Testis (tissue), 2 donors: Measurements from ENCODE around the gene TTC5.

Experiments
- POLR2A ChIP-seq: fragments of 450-650 bp; IDR thresholded peaks from one replicate; pipeline ENCODE4 v1.6.1; 2017; ENCODE audit warnings: antibody characterized with exemption, mild to moderate bottlenecking, moderate library complexity
- TF ChIP-seq, protein P1 (sequence below), 3 experiments: fragments of 450-650 bp in 2 of 3; fragments of 200-600 bp in 1 of 3; sonication (generic) in 1 of 3; IDR thresholded peaks; one replicate each; pipeline ENCODE4 v1.5.1; 2016 to 2019; ENCODE audit warnings: antibody characterized with exemption in 3 of 3, mild to moderate bottlenecking in 2 of 3, moderate library complexity in 1 of 3

DNA sequence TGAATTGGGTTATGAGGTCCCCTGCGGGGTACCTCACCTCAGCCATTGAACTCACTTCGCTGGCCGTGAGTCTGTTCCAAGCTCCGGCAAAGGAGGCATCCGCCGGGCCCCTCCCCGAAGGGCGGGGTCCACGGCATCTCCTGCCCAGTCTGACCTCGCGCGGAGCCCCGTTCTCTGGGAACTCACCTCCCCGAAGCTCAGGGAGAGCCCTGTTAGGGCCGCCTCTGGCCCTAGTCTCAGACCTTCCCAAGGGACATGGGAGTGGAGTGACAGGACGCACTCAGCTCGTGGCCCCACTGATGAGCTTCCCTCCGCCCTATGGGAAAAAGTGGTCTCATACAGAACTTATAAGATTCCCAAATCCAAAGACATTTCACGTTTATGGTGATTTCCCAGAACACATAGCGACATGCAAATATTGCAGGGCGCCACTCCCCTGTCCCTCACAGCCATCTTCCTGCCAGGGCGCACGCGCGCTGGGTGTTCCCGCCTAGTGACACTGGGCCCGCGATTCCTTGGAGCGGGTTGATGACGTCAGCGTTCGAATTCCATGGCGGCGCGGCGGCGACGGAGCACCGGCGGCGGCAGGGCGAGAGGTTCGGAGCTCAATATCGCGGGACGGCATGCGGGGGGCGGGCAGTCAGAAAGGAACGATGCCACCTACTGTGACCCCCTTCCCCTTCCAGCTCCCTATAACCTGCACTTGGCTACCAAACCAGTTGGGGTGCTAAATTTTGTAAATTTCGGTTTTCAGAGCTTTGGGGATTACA lies 37.5 kb upstream of the TTC5 start, which contains the start of gene PARP2:
- TF ChIP-seq, protein P1, sequence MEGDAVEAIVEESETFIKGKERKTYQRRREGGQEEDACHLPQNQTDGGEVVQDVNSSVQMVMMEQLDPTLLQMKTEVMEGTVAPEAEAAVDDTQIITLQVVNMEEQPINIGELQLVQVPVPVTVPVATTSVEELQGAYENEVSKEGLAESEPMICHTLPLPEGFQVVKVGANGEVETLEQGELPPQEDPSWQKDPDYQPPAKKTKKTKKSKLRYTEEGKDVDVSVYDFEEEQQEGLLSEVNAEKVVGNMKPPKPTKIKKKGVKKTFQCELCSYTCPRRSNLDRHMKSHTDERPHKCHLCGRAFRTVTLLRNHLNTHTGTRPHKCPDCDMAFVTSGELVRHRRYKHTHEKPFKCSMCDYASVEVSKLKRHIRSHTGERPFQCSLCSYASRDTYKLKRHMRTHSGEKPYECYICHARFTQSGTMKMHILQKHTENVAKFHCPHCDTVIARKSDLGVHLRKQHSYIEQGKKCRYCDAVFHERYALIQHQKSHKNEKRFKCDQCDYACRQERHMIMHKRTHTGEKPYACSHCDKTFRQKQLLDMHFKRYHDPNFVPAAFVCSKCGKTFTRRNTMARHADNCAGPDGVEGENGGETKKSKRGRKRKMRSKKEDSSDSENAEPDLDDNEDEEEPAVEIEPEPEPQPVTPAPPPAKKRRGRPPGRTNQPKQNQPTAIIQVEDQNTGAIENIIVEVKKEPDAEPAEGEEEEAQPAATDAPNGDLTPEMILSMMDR (IDR thresholded peaks at IDR 0.05), result no peak
- TF ChIP-seq POLR2A, result no peak
